SK-N-SH (cell line): ENCODE data around the gene FAM151B. TPM values are rescaled to one million over a fixed set of nuclear protein-coding genes. Genes with fewer than 3 reads are reported as not detected.
"Not testable (repeated sequence)": the region's sequence is repeated elsewhere in the genome, so short reads cannot be mapped to it uniquely, and the experiment has no call there.

Source experiments
- CTCF ChIA-PET: fragments of 300-600, 350-600 bp; formaldehyde crosslinking; extraction: SDS; loops from one replicate; lab custom pipeline; 2021; lab: Yijun Ruan, JAX
- POLR2A ChIA-PET: fragments of 350-600 bp; sonication (Branson Sonifier 250); formaldehyde crosslinking; extraction: SDS; loops from one replicate; lab custom pipeline; 2020; ENCODE audit warnings: antibody characterized with exemption, inconsistent platforms; lab: Yijun Ruan, JAX
- DNase-seq: peaks from one replicate; pipeline ENCODE4 v3.0.0; 2012
- H2AFZ ChIP-seq: fragments of 200-600 bp; sonication (generic); 2 replicates; pipeline ENCODE4 v1.8.1; 2016; ENCODE audit warnings: antibody characterized with exemption, mild to moderate bottlenecking, low read depth
- H3F3A ChIP-seq: fragments of 200-600 bp; sonication (generic); replicated peaks from 2 replicates; pipeline ENCODE3; 2016; ENCODE audit warnings: antibody characterized with exemption, mild to moderate bottlenecking; ENCODE audit not compliant: insufficient read depth
- H3K27ac ChIP-seq, 2 experiments: fragments of 200-500 bp in 1 of 2; fragments of 200-600 bp in 1 of 2; sonication (Bioruptor generic) in 1 of 2; sonication (generic), shearing (Covaris generic) in 1 of 2; 2 replicates each; pipeline versions ENCODE4 v1.5.1 to v1.6.1; 2014 to 2016; ENCODE audit warnings: low read depth in 2 of 2, inconsistent platforms in 1 of 2, low read length in 1 of 2, mild to moderate bottlenecking in 1 of 2, mixed read lengths in 1 of 2
- H3K27me3 ChIP-seq: fragments of 200-600 bp; sonication (generic), shearing (Covaris generic); 2 replicates; pipeline ENCODE4 v1.6.1; 2016; ENCODE audit warnings: mixed run types; ENCODE audit not compliant: insufficient read depth
- H3K36me3 ChIP-seq, 2 experiments: fragments of 200-500 bp in 1 of 2; fragments of 200-600 bp in 1 of 2; sonication (Bioruptor generic) in 1 of 2; sonication (generic) in 1 of 2; replicated peaks in 1 of 2; 2 replicates each; pipeline versions ENCODE3 to v1.5.1; 2014 to 2016; ENCODE audit warnings: low read length in 1 of 2, mild to moderate bottlenecking in 1 of 2; ENCODE audit not compliant: insufficient read depth in 2 of 2, control insufficient read depth in 1 of 2
- H3K4me1 ChIP-seq, 2 experiments: fragments of 200-500 bp in 1 of 2; fragments of 200-600 bp in 1 of 2; sonication (Bioruptor generic) in 1 of 2; sonication (generic), shearing (Covaris generic) in 1 of 2; 2 replicates each; pipeline versions ENCODE4 v1.5.1 to v1.6.1; 2014 to 2016; ENCODE audit warnings: low read depth in 1 of 2, low read length in 1 of 2, mixed run types in 1 of 2; ENCODE audit not compliant: insufficient read depth in 2 of 2, control insufficient read depth in 1 of 2
- H3K4me2 ChIP-seq: fragments of 200-600 bp; sonication (generic), shearing (Covaris generic); 2 replicates; pipeline ENCODE4 v1.6.1; 2017; ENCODE audit warnings: mixed run types
- H3K4me3 ChIP-seq, 2 experiments: fragments of 200-500 bp in 1 of 2; fragments of 200-600 bp in 1 of 2; sonication (Bioruptor generic) in 1 of 2; sonication (generic), shearing (Covaris generic) in 1 of 2; 2 replicates each; pipeline versions ENCODE4 v1.5.1 to v1.8.1; 2014 to 2016; ENCODE audit warnings: low read depth in 2 of 2, inconsistent platforms in 1 of 2, low read length in 1 of 2, mild to moderate bottlenecking in 1 of 2, mixed read lengths in 1 of 2, moderate library complexity in 1 of 2
- H3K79me2 ChIP-seq: fragments of 200-600 bp; sonication (generic); 2 replicates; pipeline ENCODE4 v1.8.1; 2017; ENCODE audit warnings: mild to moderate bottlenecking; ENCODE audit not compliant: insufficient read depth
- H3K9ac ChIP-seq: fragments of 200-600 bp; sonication (generic); 2 replicates; pipeline ENCODE4 v1.6.1; 2017; ENCODE audit warnings: mixed run types
- H3K9me2 ChIP-seq: fragments of 200-600 bp; sonication (generic); 2 replicates; pipeline ENCODE4 v1.6.1; 2017; ENCODE audit warnings: mixed run types
- H3K9me3 ChIP-seq: fragments of 200-600 bp; sonication (generic); 2 replicates; pipeline ENCODE4 v1.6.1; 2017; ENCODE audit warnings: mixed run types, mild to moderate bottlenecking, moderate library complexity
- H4K20me1 ChIP-seq: fragments of 200-600 bp; sonication (generic); 2 replicates; pipeline ENCODE4 v1.6.1; 2017; ENCODE audit warnings: mild to moderate bottlenecking, mixed run types; ENCODE audit not compliant: insufficient read depth
- ELF1 ChIP-seq: IDR thresholded peaks from 2 replicates; pipeline ENCODE4 v1.4.0; 2012
- IRF3 ChIP-seq: fragments of 150-350 bp; IDR thresholded peaks from 2 replicates; pipeline ENCODE4 v1.6.1; 2016; ENCODE audit warnings: mild to moderate bottlenecking, low read depth, low read length
- JUND ChIP-seq: IDR thresholded peaks from 2 replicates; pipeline ENCODE4 v1.4.0; 2012
- MAX ChIP-seq: IDR thresholded peaks from 2 replicates; pipeline ENCODE4 v1.4.0; 2012; ENCODE audit warnings: low read depth
- MEF2A ChIP-seq: IDR thresholded peaks from 2 replicates; pipeline ENCODE4 v1.4.0; 2012; ENCODE audit warnings: low read depth, borderline replicate concordance
- NRF1 ChIP-seq: IDR thresholded peaks from 2 replicates; pipeline ENCODE4 v1.6.1; 2012; ENCODE audit warnings: low read depth, mild to moderate bottlenecking, low read length
- RCOR1 ChIP-seq: fragments of 150-350 bp; IDR thresholded peaks from 2 replicates; pipeline ENCODE4 v1.6.1; 2017; ENCODE audit warnings: antibody characterized with exemption, low read length
- TAF1 ChIP-seq: IDR thresholded peaks from 2 replicates; pipeline ENCODE4 v1.6.1; 2012; ENCODE audit warnings: low read depth, mild to moderate bottlenecking, low read length, moderate library complexity, borderline replicate concordance
- TCF12 ChIP-seq: IDR thresholded peaks from 2 replicates; pipeline ENCODE4 v1.4.0; 2012
- USF1 ChIP-seq: IDR thresholded peaks from 2 replicates; pipeline ENCODE4 v1.4.0; 2012; ENCODE audit warnings: low read depth, borderline replicate concordance
- USF2 ChIP-seq: fragments of 150-350 bp; IDR thresholded peaks from 2 replicates; pipeline ENCODE4 v1.6.1; 2017; ENCODE audit warnings: antibody characterized with exemption, low read length, low read depth, borderline replicate concordance
- YY1 ChIP-seq: IDR thresholded peaks from 2 replicates; pipeline ENCODE4 v1.4.0; 2012; ENCODE audit warnings: low read depth, mild to moderate bottlenecking
- WGBS: methylation state at CpG from one replicate; pipeline ENCODE4 v1.1.6; 2017; ENCODE audit warnings: low lambda C conversion rate; 5-methylcytosine and 5-hydroxymethylcytosine counted together
- polyA plus RNA-seq, 3 experiments: library from polyadenylated mRNA; depleted of rRNA; stranded (reverse); fragments of >200 nt; gene quantifications; 2 replicates each; pipeline ENCODE4 v1.2.3, GENCODE V29; 2012

FAM151B gene
- polyA plus RNA-seq, 1 of the 3 experiments (the other 2 are of a cell fraction) = 1.2 TPM

- no peak overlapping the region for H3K9ac ChIP-seq
- WGBS = 92% methylated on average over 3 of the region's 3 CpGs
- POLR2A ChIA-PET = no interaction called here
Observed at GRCh38 chr5:80492741-80493140, 4.8 kb downstream of the FAM151B start.

GRCh38 chr5:80493443-80493842, 5.5 kb downstream of the FAM151B start:
- H3K79me2 ChIP-seq, H3K9ac ChIP-seq, H2AFZ ChIP-seq, H3K9me3 ChIP-seq, H4K20me1 ChIP-seq, H3K27ac ChIP-seq, POLR2A ChIA-PET, H3K4me2 ChIP-seq, H3K9me2 ChIP-seq, CTCF ChIA-PET, H3K4me1 ChIP-seq, H3K27me3 ChIP-seq, H3K36me3 ChIP-seq, DNase-seq, H3F3A ChIP-seq, H3K4me3 ChIP-seq: not testable (repeated sequence)
- 82% methylated on average over 7 of the region's 7 CpGs for WGBS

More at GRCh38 chr5:80492741-80493140, 4.8 kb downstream of the FAM151B start:
- Histone ChIP-seq H3K4me2 (no peak overlapping the region), H3K9me2 (no peaks in the 10 kb centered on the region), H3K27me3 (no peaks in the 10 kb centered on the region), H3K79me2 (no peaks in the 10 kb centered on the region; the same call in 1 of the 2 replicates), H3K27ac (no peak overlapping the region), H4K20me1 (no peaks in the 10 kb centered on the region), H3K4me3 (no peak overlapping the region), H3K4me1 (no peaks in the 10 kb centered on the region; a peak in 2 of 4 replicates), H3K9me3 (no peaks in the 10 kb centered on the region; the same call in 1 of the 2 replicates), H3K36me3 (no peaks in the 10 kb centered on the region), H2AFZ (no peak overlapping the region), H3F3A (peaks cover 9% of the 10 kb centered on the region)
- DNase-seq = no peak
- CTCF ChIA-PET = no interaction called here
- TF ChIP-seq MAX (no peak), TCF12 (no peak), USF1 (no peak), ELF1 (no peak), USF2 (no peak), YY1 (no peak), RCOR1 (no peak), IRF3 (no peak), MEF2A (no peak), TAF1 (no peak), NRF1 (no peak), JUND (no peak)
